Common myeloid progenitor, CD34-positive (primary cell): ENCODE results near the gene CD8A.

Source experiments
- CTCF ChIA-PET: fragments of 350-600 bp; sonication (Branson Sonifier 250); formaldehyde crosslinking; loops from one replicate; lab custom pipeline; 2021; ENCODE audit warnings: antibody characterized with exemption; lab: Charles Lee
- POLR2A ChIA-PET: fragments of 350-600 bp; sonication (Branson Sonifier 250); formaldehyde crosslinking; loops from one replicate; lab custom pipeline; 2021; ENCODE audit warnings: antibody characterized with exemption; lab: Charles Lee
- DNase-seq, 3 donors: peaks; one replicate each; pipeline versions ENCODE4 v3.0.0 to v3.0.0-alpha.2; 2013
- H3K27ac ChIP-seq, 2 experiments: 1 replicate in 1 of 2; 2 replicates in 1 of 2; pipeline ENCODE4 v1.7.0; 2013; ENCODE audit warnings: inconsistent platforms in 2 of 2, low read length in 2 of 2, mild to moderate bottlenecking in 2 of 2, low read depth in 1 of 2, moderate library complexity in 1 of 2; ENCODE audit not compliant: severe bottlenecking in 2 of 2, insufficient read depth in 1 of 2, poor library complexity in 1 of 2
- H3K27me3 ChIP-seq, 5 experiments: replicated peaks in 2 of 5; 1 replicate in 3 of 5; 2 replicates in 2 of 5; pipeline versions ENCODE4 v1.6.1 to v1.7.0; 2013; ENCODE audit warnings: low read length in 4 of 5, mild to moderate bottlenecking in 2 of 5, moderate library complexity in 2 of 5, inconsistent platforms in 1 of 5; ENCODE audit not compliant: insufficient read depth in 5 of 5, control insufficient read depth in 4 of 5
- H3K36me3 ChIP-seq, 4 experiments: 1 replicate in 2 of 4; 2 replicates in 2 of 4; pipeline versions ENCODE4 v1.6.1 to v1.7.0; 2013; ENCODE audit warnings: low read length in 3 of 4, control low read depth in 1 of 4, mild to moderate bottlenecking in 1 of 4; ENCODE audit not compliant: control insufficient read depth in 4 of 4, insufficient read depth in 4 of 4
- H3K4me1 ChIP-seq, 4 experiments: 1 replicate in 3 of 4; 2 replicates in 1 of 4; pipeline versions ENCODE4 v1.6.1 to v1.7.1; 2013; ENCODE audit warnings: low read length in 3 of 4, mild to moderate bottlenecking in 3 of 4, control low read depth in 1 of 4, inconsistent platforms in 1 of 4, moderate library complexity in 1 of 4; ENCODE audit not compliant: control insufficient read depth in 4 of 4, insufficient read depth in 4 of 4; ENCODE audit errors: control extremely low read depth in 1 of 4
- H3K4me3 ChIP-seq, 7 experiments: 1 replicate in 4 of 7; 2 replicates in 3 of 7; pipeline versions ENCODE4 v1.5.1 to v1.7.0; 2013; ENCODE audit warnings: mild to moderate bottlenecking in 7 of 7, low read length in 6 of 7, moderate library complexity in 6 of 7, inconsistent platforms in 2 of 7, low read depth in 2 of 7, control low read depth in 1 of 7; ENCODE audit not compliant: insufficient read depth in 4 of 7, control insufficient read depth in 1 of 7; ENCODE audit errors: extremely low read depth in 1 of 7
- H3K9me3 ChIP-seq, 5 experiments: 1 replicate in 4 of 5; 2 replicates in 1 of 5; pipeline versions ENCODE4 v1.6.1 to v1.7.1; 2013; ENCODE audit warnings: low read length in 4 of 5, mild to moderate bottlenecking in 2 of 5, inconsistent platforms in 1 of 5, low read depth in 1 of 5, moderate library complexity in 1 of 5; ENCODE audit not compliant: control insufficient read depth in 4 of 5, insufficient read depth in 2 of 5; ENCODE audit errors: control extremely low read depth in 1 of 5
- WGBS: methylation state at CpG from one replicate; pipeline ENCODE4 v1.1.5; 2013; ENCODE audit not compliant: insufficient coverage; 5-methylcytosine and 5-hydroxymethylcytosine counted together

The CD8A gene

GRCh38 chr2:86808315-86809161 is 17.8 kb upstream of the CD8A start:
- Histone ChIP-seq H3K27ac (no peak overlapping the region), H3K9me3 (no peaks in the 10 kb centered on the region), H3K36me3 (no peaks in the 10 kb centered on the region), H3K4me1 (peaks cover 0 to 30% (median 23%) of the 10 kb centered on the region in 4 experiments), H3K27me3 (peaks cover 0 to 37% (median 10%) of the 10 kb centered on the region in 5 experiments), H3K4me3 (peak overlapping the region in 6 of 7 experiments; percentile 52 to 85 (median 68))
- WGBS: 16% methylated on average over 28 of the region's 36 CpGs
- POLR2A ChIA-PET: no interaction called here
- CTCF ChIA-PET: interaction anchor here (0.8 to 2.0 kb wide), 3 partner anchors 16 to 45 kb away, joined by 3 to 10 read pairs (median 3); no protein-coding TSS in a partner anchor
- DNase-seq: peak; percentile 85 to 92 (median 91)

- peaks cover 0 to 30% (median 23%) of the 10 kb centered on the region in 4 experiments for H3K4me1 ChIP-seq
- H3K27me3 ChIP-seq: peaks cover 0 to 37% (median 10%) of the 10 kb centered on the region in 5 experiments
- H3K4me3 ChIP-seq: peak overlapping the region; percentile 6 to 85 (median 67)
- H3K9me3 ChIP-seq: no peaks in the 10 kb centered on the region
- no peaks in the 10 kb centered on the region for H3K36me3 ChIP-seq
- ChIA-PET POLR2A (no interaction called here), CTCF (interaction anchor here (0.7 to 2.0 kb wide), 8 partner anchors 10 to 47 kb away, joined by 3 to 10 read pairs (median 4); no protein-coding TSS in a partner anchor)
- WGBS: 1% methylated on average over 40 of the region's 51 CpGs
- DNase-seq: peak; percentile 43 to 69 (median 57)
- H3K27ac ChIP-seq: no peak overlapping the region
Measured at GRCh38 chr2:86807468-86808275, 17.0 kb upstream of the CD8A start.

- no peak overlapping the region for H3K27ac ChIP-seq
- H3K4me3 ChIP-seq: peak overlapping the region; percentile 6 to 85 (median 67)
- H3K9me3 ChIP-seq: no peaks in the 10 kb centered on the region
- no peak for DNase-seq
- 39% methylated on average over 7 of the region's 11 CpGs for WGBS
- H3K36me3 ChIP-seq: no peaks in the 10 kb centered on the region
- peaks cover 0 to 30% (median 23%) of the 10 kb centered on the region in 4 experiments for H3K4me1 ChIP-seq
- CTCF ChIA-PET: interaction anchor here (0.7 to 2.0 kb wide), 8 partner anchors 9 to 47 kb away, joined by 3 to 10 read pairs (median 4); no protein-coding TSS in a partner anchor
- POLR2A ChIA-PET: no interaction called here
- H3K27me3 ChIP-seq: peaks cover 0 to 37% (median 10%) of the 10 kb centered on the region in 5 experiments
Measured at GRCh38 chr2:86807133-86807467, 16.4 kb upstream of the CD8A start.

GRCh38 chr2:86806059-86806857 is 15.5 kb upstream of the CD8A start:
- no peak overlapping the region for H3K4me3 ChIP-seq
- ChIA-PET CTCF (interaction anchor here (0.9 to 2.0 kb wide), 3 partner anchors 10 to 43 kb away, joined by 3 to 10 read pairs (median 4); no protein-coding TSS in a partner anchor), POLR2A (no interaction called here)
- no peak for DNase-seq
- H3K36me3 ChIP-seq: no peaks in the 10 kb centered on the region
- no peaks in the 10 kb centered on the region for H3K9me3 ChIP-seq
- H3K27ac ChIP-seq: no peak overlapping the region
- H3K4me1 ChIP-seq: peaks cover 0 to 30% (median 23%) of the 10 kb centered on the region in 4 experiments
- WGBS: 89% methylated on average over 9 of the region's 21 CpGs
- H3K27me3 ChIP-seq: peaks cover 0 to 35% (median 10%) of the 10 kb centered on the region in 5 experiments

GRCh38 chr2:86800856-86801567 is 10.3 kb upstream of the CD8A start:
- POLR2A ChIA-PET: no interaction called here
- 89% methylated on average over 1 of the region's 2 CpGs for WGBS
- no peak for DNase-seq
- H3K4me1 ChIP-seq: no peaks in the 10 kb centered on the region
- H3K4me3 ChIP-seq: no peak overlapping the region
- H3K9me3 ChIP-seq: peaks cover 2 to 14% (median 12%) of the 10 kb centered on the region in 5 experiments
- no peak overlapping the region for H3K27ac ChIP-seq
- H3K27me3 ChIP-seq: peaks cover 0 to 3% (median 2%) of the 10 kb centered on the region in 5 experiments
- CTCF ChIA-PET: no interaction called here
- H3K36me3 ChIP-seq: no peaks in the 10 kb centered on the region

GRCh38 chr2:86794861-86795260 is 4.1 kb upstream of the CD8A start:
- peaks cover 0 to 44% (median 23%) of the 10 kb centered on the region in 5 experiments for H3K27me3 ChIP-seq
- DNase-seq: no peak
- 90% methylated on average over 2 of the region's 2 CpGs for WGBS
- H3K9me3 ChIP-seq: peaks cover 6 to 21% (median 14%) of the 10 kb centered on the region in 5 experiments
- POLR2A ChIA-PET: no interaction called here
- no peak overlapping the region for H3K4me3 ChIP-seq
- H3K27ac ChIP-seq: no peak overlapping the region
- H3K4me1 ChIP-seq: peaks cover 0 to 20% (median 18%) of the 10 kb centered on the region in 4 experiments
- CTCF ChIA-PET: interaction anchor here (2.0 kb wide), 1 partner anchor 14 kb away, joined by 6 read pairs; no protein-coding TSS in a partner anchor
- no peaks in the 10 kb centered on the region for H3K36me3 ChIP-seq
